ENCODE results near the gene DDN. TPM values are rescaled to one million over a fixed set of nuclear protein-coding genes. Genes with fewer than 3 reads are reported as not detected.

DDN gene
- total RNA-seq, 1 donor from 2014 or later = 0.23 TPM

DNA sequence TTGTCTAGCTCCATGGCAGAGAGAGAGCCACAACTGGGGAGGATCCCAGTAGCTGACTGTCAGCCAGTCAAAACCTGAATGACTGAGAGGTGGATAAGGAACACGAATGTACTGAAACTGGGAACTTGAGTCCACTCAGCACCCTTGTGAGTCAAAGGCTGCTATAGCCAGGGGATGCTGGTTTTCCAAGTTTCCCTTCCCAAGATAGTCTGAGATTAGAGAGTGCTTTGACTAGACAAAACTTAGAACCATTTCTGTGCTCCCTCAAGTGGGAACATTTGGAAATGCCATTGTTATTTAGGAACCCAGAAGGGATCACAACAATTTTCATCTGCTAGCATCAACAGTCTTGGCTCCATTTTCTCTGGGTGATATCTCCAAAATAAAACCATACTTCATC lies 15.4 kb upstream of the DDN start:
- intact Hi-C loops (cut with micrococcal nuclease) = no loop called here

DNA sequence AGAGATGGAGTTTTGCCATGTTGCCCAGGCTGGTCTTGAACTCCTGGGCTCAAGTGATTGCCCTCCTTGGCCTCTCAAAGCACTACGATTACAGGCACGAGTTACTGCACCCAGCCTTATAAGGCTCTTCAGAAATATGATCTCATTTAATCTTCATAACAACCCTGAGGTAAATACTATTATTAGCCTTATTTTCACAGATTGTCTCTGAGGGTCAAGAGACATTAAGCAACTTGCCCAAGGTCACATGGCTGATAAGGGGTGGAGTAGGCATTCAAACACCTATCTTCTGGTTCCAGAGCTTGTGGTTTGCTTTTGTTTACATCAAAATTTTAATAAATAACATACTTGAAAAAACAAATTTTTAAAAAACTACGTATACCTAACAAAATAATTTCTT lies 14.3 kb upstream of the DDN start:
- intact Hi-C loops (cut with micrococcal nuclease) = no loop called here

DNA sequence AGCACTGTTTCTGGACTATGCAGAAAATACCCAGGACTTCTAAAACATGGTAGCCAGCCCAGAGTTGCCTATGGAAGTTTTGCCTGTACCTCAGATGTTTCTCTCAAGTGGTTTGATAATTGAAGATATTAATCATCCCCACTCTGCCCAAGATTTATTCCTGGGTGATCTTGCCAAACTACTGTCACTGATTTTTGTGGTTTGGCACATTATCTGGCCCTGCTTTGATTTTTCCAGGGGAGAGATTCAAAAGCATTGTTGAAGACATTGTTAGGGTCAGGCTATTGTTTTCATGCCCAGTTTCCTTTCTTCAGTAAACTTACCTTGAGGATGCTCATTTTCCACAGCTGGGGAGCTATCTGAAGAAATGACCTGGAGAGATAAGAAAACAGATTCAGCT lies 13.6 kb upstream of the DDN start:
- intact Hi-C loops (cut with micrococcal nuclease) = no loop called here

DNA sequence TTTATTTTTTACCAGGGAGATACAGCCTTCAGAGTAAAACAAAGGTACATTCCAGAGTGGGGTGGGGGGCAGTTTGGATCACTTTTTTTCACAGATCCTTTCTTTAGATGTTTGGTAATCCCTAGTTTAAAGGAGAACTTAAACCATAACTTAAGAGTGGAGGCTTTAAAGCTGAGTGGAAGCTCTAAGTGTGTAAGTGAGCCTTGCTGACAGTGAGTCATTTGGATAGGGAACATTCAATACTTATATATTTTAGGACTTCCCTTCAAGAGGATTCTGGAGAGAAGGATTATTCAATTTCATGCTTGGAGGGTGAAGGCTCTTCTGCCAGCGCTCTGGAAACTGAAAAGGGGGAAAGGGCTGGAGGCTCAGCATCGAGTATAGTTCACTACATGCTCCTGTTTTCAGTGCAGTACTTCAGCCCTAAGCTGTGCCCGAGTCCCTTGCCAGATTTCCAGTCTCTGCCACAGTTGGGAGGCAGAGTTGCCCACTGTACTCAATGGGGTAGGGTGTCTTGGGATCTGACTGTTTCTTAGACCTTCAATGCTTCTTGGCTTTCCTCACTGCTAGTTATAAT lies 11.0 kb upstream of the DDN start:
- intact Hi-C loops (cut with micrococcal nuclease) = no loop called here

GRCh38 chr12:49008943-49009342 lies 9.8 kb upstream of the DDN start:
- intact Hi-C loops (cut with micrococcal nuclease) = no loop called here

DNA sequence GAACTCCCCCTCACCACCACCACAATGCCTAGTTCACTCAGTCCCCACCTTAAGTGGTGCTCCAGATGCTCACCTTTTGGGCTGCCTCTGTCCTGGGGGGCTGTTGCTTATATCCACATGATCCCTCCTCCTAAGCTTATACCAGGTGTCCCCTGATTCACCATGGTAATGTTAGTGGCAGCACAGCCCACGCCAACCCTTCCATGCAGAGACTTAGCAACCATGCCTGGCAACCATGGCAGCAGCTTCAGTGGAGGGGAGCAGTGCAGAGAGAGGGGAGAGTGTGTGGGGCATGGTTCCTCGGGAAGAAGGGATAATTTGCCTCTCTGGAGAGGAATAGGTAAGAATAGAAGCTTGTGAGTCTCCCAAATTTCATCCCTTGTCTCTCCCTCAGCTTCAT lies 1.2 kb upstream of the DDN start:
- intact Hi-C loops (cut with micrococcal nuclease) = no loop called here

DNA sequence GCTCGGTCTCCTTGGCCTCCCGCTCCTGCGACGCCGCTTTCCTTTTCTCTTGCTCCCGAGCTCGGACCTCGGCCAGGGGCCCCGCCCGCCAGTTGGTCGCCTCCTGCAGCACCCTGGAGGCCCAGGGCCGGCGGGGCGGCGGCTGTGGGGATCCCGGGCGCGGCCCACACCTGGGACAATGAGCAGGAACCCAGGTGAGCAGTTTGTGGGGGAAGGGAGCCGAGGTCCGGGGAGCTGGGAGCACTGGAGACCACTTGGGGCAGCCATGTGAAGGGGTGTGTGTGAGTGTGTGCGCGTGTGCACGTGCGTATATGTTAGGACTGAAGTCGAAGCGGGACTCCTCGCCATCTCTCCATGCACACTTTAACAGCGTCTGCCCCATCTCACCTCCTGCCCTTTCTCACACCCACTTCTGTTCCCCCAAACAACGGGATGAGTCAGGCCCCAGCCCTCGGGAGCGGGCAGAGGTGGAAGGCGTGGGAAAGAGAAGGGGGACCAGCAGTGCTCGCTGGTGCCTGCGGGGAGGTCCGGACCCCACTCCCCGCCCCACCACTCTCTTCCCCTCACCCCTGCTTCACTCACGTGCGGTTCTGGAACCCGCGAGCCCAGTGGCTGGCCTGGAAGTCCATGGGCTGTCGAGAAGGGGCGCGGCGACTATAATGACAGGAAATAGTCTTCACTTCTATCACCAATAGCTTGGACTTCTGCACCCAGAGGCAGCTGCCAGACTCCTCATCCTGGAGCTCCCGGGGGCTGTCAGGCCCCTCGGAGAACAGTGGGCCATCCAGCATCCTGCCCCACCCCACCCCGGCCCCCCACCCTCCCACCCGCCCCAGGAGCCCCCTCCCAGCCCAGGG lies 450 bp downstream of the DDN start:
- intact Hi-C loops (cut with micrococcal nuclease) = loop anchor here (1.0 kb wide), 1 partner anchor 20 kb away; the partner anchor contains the start of gene PRKAG1

DNA sequence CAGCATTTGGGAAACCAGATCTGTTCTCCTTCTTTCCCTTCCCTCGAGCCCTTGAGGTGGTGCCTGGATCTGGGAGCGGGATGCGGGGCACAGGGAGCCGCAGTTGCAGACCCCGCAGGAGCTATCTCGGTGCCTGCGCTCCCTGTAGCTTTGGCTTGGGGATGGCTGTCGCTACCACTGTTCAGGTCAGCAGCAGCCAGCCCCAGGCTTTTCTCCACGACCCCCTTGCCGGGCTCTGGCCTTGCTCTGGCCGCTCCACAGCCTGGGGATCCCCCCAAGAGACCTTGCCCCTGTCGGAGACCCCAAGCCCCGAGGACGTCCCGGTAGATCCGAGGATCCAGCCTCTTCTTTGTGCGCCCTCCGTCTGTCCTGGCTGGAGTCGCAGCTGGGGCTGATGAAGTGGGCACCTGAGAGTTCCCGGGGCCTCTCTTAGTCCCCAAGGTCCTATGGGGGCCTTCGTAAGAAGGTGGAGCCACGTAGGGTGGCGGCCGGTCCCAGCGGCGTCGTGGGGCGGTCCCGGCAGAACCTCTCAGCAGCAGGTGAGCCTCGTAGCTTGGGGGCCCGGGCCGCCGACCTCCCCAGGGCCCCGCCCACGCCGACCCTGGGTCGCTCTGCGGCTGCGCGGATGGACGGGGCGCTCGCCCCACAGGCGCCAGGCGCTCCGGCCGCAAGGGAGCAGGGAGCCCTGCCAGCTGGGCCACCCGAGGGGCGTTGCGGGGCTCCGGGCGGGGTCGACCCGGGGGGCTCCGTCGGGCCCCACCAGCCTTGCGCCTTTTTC lies 1.3 kb downstream of the DDN start:
- intact Hi-C loops (cut with micrococcal nuclease) = loop anchor here (1.0 to 2.0 kb wide), 3 partner anchors 19 to 95 kb away; partner anchors contain the start of genes PRKAG1 and WNT1

DNA sequence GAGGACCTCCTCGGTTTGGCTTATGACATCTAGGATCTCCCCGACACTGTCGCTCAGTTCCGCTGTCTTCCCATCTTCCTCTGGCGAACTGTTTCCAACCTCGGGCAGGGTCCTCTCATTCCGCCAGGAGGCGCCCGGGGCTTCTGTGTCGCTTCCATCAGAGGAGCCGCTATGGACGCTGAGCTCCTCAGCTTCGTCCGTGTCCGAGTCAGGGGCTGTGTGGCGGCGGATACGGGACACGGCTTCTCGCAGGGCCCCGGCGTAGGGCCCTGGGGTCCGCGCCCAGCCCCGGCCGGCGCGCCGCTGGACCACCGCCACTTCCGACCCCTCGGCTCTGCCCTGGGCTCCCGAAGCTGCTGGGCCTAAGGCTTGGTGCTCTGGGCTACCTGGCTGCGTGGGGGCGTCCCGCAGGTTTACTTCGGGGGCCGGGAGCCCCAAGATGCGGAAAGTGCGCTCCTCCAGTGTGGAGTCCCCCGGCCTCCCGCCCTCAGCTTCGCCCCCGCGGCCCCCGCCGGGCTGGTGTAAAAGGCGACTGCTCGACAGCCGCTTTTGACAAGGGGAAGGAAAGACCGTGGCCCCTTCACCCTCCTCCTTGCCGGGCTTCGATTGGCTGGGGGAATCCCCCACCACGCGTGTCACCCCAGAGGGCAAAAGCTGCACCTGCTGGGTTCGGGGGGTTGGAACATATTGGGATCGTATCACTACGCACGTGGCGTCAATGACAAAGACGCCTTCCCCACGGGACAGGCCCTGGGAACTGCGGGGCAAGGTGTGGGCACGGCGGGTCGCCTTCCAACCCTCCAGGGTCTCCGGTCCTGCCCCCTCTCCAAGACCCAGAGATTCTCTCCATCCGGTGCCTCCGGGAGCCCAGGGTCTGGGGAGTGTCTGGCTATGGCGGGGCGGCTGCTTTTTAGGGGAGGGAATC lies 2.1 kb downstream of the DDN start:
- intact Hi-C loops (cut with micrococcal nuclease) = loop anchor here (2.0 kb wide), 2 partner anchors 18 to 96 kb away; partner anchors contain the start of gene WNT1

GRCh38 chr12:48995086-48995879 lies 3.9 kb downstream of the DDN start:
- intact Hi-C loops (cut with micrococcal nuclease) = no loop called here

DNA sequence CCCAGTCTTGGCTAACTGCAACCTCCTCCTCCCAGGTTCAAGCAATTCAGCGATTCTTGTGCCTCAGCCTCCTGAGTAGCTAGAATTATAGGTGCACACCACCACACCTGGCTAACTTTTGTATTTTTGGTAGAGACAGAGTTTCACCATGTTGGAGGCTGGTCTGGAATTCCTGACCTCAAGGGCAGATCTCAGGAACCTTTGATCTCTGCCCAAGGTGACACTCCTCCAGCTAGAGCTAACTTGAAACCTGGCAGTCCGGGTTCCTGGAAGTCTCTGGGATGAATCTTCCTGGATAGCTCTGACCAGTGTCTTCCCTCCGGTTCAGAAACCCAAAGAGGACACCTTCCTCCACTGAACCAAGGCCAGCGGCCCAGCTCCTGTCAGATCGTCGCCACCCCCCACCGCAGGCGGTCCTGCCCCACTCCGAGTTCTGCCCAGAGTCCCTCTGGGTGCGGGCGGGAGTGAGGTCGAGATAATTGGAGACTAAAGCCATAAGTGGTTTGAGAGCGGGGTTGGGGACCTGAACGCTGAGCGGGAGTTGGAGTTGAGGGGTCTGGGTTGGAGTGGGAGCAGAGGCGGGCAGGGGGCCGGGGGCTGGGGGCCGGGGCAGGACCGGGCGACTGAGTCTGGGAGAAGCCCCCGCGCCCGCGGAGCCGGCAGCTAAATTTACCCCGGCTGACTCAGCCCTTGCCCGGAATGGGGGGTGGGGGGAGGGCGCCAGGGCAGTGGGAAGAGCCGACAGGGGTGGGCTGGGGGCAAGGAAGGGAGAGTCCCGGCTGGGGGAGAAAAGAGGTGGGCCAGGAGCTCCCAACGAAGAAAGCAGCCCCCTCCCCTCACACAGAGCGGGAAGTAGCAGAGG lies 4.7 kb downstream of the DDN start:
- intact Hi-C loops (cut with micrococcal nuclease) = no loop called here

DNA sequence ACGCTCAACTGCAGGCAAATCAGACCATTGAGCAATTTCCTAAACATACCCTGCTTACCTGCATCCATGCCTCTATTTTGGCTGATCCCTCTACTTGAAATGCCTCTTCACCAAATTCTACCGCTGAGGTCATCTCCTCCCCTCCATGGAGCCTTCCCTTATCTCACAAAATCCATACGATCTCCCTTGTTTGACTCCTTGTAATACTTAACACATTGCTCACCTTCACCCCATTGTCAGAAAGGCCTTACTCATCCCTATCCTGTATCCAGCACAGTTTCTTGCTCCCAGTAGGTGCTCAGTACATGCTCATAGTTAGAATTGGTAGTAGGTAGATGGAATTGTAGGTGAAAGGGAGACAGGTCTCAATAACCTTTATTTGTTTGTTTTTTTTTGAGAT lies 5.4 kb downstream of the DDN start:
- intact Hi-C loops (cut with micrococcal nuclease) = no loop called here

DNA sequence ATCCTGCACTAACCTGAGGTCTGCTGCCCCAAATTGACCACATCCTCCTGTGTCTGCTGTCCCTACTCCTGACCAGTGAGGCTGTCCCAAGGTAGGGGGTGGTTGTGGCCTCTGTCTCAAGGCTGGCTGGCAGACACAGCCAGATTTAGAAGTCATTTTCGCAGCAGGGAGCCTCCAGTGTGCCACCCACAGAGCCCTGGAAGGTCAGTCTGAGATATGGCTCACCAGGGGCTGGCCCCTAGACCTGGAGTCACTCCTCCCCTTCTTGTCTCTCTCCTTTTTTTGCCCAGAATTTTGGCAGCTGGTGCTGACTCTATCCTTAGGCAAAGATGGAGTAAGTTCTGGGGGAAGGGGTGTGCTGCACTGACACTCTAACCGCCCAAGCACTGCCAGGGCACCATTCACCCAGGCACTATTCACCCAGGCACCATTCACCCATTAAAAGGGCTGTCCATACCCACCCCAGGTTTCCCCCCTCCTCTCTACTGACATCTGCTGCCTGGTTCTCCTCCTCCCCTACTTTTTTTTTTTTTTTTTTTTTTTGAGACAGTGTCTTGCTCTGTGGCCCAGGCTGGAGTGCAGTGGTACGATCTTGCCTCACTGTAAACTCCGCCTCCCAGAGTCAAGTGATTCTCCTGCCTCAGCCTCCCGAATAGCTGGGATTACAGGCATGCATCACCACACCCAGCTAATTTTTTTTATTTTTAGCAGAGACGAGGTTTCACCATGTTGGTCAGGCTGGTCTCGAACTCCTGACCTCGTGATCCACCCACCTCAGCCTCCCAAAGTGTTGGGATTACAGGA lies 7.7 kb downstream of the DDN start:
- intact Hi-C loops (cut with micrococcal nuclease) = no loop called here

GRCh38 chr12:48990552-48990951 lies 8.6 kb downstream of the DDN start:
- intact Hi-C loops (cut with micrococcal nuclease) = no loop called here

- intact Hi-C loops (cut with micrococcal nuclease) = loop anchor here (1.0 to 5.0 kb wide), 2 partner anchors 86 to 135 kb away; a partner anchor contains a TSS
Measured at GRCh38 chr12:48988030-48988649, 11.0 kb downstream of the DDN start.

DNA sequence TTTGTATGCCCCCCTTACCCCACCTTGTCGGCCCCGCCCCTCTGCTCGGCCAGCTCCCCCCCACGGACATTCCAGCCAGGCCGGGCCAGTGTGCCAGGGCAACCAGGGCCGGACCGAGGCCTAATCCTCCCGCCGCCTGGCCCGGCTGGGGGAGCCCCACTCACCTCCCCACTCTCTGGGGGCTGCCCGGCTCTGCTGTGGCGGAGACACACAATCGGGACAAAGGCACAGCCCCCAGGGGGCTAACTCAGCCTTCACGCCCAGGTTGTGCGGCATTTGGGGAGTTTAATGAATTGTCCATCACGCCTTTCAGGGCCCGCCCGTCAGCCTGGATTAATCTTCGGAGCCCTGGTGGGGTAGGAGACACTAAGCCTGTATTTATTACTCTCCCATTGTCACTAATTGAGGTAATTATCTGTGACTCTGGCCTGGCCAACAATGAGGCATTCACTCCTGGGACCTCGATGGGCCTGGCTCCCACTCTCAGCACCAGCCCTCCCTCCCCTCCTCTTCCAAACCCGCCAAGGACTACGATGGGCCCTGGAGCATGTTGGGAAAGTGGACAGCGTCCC lies 12.4 kb downstream of the DDN start:
- intact Hi-C loops (cut with micrococcal nuclease) = loop anchor here (5.0 kb wide), 1 partner anchor 85 kb away; a partner anchor contains a TSS

DNA sequence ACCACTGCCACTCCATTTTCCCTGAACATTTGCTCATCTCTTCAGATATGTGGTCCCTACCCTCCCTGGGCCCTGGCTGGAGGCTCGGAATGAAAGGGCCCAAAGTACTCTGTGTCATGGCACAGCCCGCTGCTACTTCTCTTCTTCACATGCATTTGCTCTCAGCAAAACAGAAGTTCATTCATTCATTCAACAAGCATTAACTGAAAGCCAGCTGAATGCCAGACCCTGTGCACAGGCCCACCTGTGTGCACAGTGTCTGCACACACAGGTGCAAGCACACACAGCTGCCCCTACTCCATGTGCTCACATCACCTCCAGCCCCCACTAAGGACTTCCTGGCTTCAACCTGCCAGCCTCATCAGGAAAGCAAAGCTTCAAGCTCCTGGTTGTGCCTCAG lies 13.3 kb downstream of the DDN start:
- intact Hi-C loops (cut with micrococcal nuclease) = loop anchor here (5.0 kb wide), 1 partner anchor 84 kb away; a partner anchor contains a TSS

Data from T-helper 2 cell treated with Interferon-gamma antibody and Interleukin-4, amounts not matched to agents 100 ng/mL and 5 ng/mL, for 36 hours (primary cell).